Fibroblast of the aortic adventitia (primary cell): Measurements from ENCODE around the gene EFHC2. TPM values are rescaled to one million over a fixed set of nuclear protein-coding genes. Genes with fewer than 3 reads are reported as not detected.

Experiments
- DNase-seq: peaks from one replicate; pipeline ENCODE4 v3.0.0-alpha.2; 2010; ENCODE audit warnings: low read depth
- H3K4me3 ChIP-seq: 2 replicates; pipeline ENCODE4 v1.5.1; 2011; ENCODE audit warnings: low read depth, mild to moderate bottlenecking, control low read depth, low read length, moderate library complexity
- total RNA-seq: library from RNA; depleted of rRNA; stranded (reverse); fragments of >200 nt; gene quantifications from 2 replicates; pipeline ENCODE4 v1.2.3, GENCODE V29; 2012; ENCODE audit warnings: low replicate concordance
- TF ChIP-seq, protein P1 (sequence below): IDR thresholded peaks from 2 replicates; pipeline ENCODE4 v1.5.1; 2011; ENCODE audit warnings: mild to moderate bottlenecking, low read length, control low read depth, inconsistent platforms; ENCODE audit not compliant: insufficient read depth

The EFHC2 gene
- total RNA-seq, 1 donor, result 0.45 TPM

DNA sequence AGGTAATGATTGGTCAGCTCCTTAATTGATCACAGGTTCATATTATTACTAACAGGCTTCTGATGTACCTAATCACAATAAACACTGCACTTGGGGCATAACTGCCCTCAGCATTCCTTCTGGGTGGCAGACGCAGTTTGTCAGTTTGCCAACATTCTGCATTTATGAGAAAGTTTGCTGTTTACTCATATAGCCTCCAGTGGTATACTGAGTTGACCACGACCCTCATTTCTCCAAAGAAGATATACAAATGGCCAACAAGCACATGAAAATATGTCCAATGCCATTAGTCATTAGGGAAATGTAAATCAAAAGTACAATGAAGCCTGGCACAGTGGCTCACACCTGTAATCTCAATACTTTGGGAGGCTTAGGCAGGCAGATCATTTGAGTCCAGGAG lies 26.3 kb downstream of the EFHC2 start:
- TF ChIP-seq, protein P1, sequence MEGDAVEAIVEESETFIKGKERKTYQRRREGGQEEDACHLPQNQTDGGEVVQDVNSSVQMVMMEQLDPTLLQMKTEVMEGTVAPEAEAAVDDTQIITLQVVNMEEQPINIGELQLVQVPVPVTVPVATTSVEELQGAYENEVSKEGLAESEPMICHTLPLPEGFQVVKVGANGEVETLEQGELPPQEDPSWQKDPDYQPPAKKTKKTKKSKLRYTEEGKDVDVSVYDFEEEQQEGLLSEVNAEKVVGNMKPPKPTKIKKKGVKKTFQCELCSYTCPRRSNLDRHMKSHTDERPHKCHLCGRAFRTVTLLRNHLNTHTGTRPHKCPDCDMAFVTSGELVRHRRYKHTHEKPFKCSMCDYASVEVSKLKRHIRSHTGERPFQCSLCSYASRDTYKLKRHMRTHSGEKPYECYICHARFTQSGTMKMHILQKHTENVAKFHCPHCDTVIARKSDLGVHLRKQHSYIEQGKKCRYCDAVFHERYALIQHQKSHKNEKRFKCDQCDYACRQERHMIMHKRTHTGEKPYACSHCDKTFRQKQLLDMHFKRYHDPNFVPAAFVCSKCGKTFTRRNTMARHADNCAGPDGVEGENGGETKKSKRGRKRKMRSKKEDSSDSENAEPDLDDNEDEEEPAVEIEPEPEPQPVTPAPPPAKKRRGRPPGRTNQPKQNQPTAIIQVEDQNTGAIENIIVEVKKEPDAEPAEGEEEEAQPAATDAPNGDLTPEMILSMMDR, result no peak
- DNase-seq, result no peak
- H3K4me3 ChIP-seq, result no peak overlapping the region

DNA sequence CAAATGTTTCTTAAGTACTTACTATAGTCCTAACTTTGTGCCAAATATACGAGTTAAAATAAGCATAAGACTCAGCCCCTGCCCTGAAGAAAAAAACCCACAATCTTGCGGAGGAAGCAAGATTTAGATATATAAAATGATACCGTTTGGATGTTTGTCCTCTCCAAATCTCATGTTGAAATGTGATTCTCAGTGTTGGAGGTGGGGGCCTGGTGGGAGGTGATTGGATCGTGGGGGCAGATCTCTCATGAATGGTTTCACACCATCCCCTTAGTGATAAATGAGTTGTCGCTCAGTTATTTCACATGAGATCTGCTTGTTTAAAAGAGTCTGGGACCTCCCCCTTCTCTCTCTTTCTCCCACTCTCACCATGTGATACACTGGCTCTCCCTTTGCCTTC lies 28.7 kb downstream of the EFHC2 start:
- no peak for DNase-seq
- no peak overlapping the region for H3K4me3 ChIP-seq
- TF ChIP-seq, protein P1, result no peak

DNA sequence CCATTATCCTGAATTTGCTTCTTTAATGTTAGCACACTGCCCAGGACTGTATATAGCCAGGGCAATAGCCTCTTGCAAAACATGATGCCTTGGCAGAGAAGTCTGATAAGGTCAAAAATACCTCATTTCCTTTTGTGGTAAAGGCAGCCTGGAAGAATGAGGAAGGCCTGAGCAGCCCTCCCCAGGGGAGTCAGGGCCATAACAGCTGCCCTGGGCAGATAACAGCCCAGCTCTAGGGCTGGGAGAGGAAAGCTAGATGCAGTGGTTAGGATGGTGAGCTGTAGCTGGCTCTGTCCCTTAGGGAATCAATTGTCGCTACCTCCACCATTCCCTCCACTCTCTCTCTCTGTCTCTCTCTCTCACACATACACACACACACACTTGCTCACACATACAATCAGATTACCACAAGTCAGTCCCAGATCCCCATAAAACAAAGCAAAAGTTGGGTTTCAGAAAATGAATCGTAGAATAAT lies 29.2 kb downstream of the EFHC2 start:
- DNase-seq, result peak; percentile 67
- TF ChIP-seq, protein P1, result no peak

DNA sequence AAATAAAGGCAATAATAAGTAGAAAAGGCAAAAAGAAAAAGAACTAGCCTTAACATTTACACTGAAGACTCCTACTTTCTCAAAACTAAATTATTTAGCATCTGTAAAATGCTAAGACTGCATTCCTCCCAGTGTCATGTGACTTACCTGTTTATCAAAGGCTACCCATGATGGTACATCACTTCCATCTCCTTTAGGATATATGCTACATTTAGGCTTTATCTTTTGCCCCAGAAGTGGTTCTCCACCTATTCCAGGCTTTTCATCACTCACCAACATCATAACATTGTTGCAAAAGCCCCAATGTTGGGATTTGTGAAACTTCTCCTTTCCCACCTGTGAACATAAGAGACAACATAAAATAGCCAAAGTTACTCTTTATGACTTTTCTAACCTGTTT lies 31.1 kb downstream of the EFHC2 start:
- TF ChIP-seq, protein P1, result no peak
- no peak overlapping the region for H3K4me3 ChIP-seq
- DNase-seq, result no peak

More for the DNA sequence above, 29.2 kb downstream of the EFHC2 start:
- no peak overlapping the region for H3K4me3 ChIP-seq

DNA sequence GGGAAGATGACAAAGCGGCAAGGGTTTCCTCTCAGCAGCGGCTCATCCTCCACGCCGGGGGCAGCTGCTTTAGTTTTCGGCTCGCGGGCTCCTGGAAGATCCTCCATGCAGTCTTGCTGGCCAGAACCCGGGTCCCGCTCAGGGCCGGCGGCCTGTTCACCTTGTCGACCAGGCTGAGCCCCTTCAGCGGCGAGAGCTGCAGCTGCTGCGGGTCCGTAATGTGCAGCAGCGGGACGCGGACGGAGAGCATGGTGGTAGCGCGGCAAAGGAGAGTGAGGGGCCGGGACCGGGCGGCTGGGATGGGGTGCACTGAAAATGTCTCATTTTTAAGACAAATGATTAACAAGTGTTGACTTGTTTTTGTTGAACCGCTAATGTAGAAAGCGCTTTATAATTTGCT lies 33.2 kb downstream of the EFHC2 start:
- TF ChIP-seq, protein P1, result no peak
- H3K4me3 ChIP-seq, result no peak overlapping the region
- no peak for DNase-seq

DNA sequence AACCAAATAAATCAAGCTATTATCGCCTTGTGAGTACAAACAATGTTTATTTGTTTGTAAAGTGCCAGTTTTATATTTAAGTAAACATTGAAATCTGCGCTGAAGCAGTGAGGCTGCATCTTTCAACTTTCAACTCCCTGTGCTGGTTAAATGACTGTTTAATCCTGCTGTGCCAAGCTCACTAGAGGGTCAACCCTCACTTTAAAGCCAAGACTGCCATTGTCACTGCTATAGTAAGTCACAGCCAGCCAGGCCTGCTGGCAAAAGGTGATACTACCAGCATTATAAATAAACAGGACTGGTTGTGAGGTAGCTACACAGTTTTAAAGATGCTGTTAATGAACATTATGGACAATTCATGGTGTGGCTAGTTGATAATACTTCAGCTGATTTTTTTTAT lies 34.6 kb downstream of the EFHC2 start:
- H3K4me3 ChIP-seq, result no peak overlapping the region
- TF ChIP-seq, protein P1, result no peak
- DNase-seq, result no peak

DNA sequence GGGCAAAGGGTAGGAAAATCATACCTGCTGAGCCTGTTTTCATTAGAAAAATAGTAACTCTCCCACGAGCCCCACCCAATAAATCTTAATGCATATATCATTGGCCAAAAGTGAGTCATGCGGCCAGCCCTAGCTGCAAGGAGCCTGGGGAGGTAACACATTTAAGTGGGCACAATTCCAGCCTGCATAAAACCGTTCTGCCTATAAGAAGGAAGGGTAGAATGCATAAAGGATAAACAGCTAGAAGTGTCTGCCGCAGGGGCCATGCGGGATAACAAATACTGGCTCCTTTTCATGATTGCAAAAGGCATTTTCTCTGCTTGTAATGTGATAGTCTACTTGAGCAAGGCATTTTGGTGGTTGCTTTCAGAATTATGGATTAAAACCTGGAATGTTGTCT lies 37.1 kb downstream of the EFHC2 start:
- TF ChIP-seq, protein P1, result no peak
- no peak overlapping the region for H3K4me3 ChIP-seq
- peak; percentile 1 for DNase-seq
